HFFc6 (cell line): ENCODE results near the gene TSFM. TPM values are rescaled to one million over a fixed set of nuclear protein-coding genes. Genes with fewer than 3 reads are reported as not detected.

Experiments
- DNase-seq: peaks from one replicate; pipeline ENCODE4 v3.0.0-alpha.2; 2018
- H3K27ac Mint-ChIP-seq: 2 replicates; pipeline ENCODE4 v1.8.0; 2020; ENCODE audit warnings: mild to moderate bottlenecking, mixed read lengths
- H3K27me3 Mint-ChIP-seq: 2 replicates; pipeline ENCODE4 v1.8.0; 2021; ENCODE audit warnings: mild to moderate bottlenecking, moderate library complexity, mixed read lengths; ENCODE audit not compliant: insufficient read depth
- H3K36me3 Mint-ChIP-seq: 2 replicates; pipeline ENCODE4 v1.8.0; 2021; ENCODE audit warnings: low read depth, mixed read lengths
- H3K4me1 Mint-ChIP-seq: 2 replicates; pipeline ENCODE4 v1.8.0; 2020; ENCODE audit warnings: low read depth, mixed read lengths
- H3K4me3 Mint-ChIP-seq: 2 replicates; pipeline ENCODE4 v1.8.0; 2020; ENCODE audit warnings: mild to moderate bottlenecking, moderate library complexity, mixed read lengths
- H3K9me3 Mint-ChIP-seq: 2 replicates; pipeline ENCODE4 v1.8.0; 2020; ENCODE audit warnings: mild to moderate bottlenecking, mixed read lengths
- CTCF ChIP-seq: fragments of 200-600 bp; sonication (generic); IDR thresholded peaks from 2 replicates; pipeline ENCODE4 v1.5.0; 2021; ENCODE audit warnings: antibody characterized with exemption, mild to moderate bottlenecking
- total RNA-seq, 6 experiments: library from RNA; stranded (reverse); fragmentation: NEBNext Ultra II Directional; extraction: Animal tissue kit (Norgen Biotek cat#: 25700); gene quantifications; 2 replicates in 1 of 6; 3 replicates in 5 of 6; pipeline ENCODE4 v1.2.3, GENCODE V29; 2021

Gene TSFM
- total RNA-seq, 6 experiments from 2014 or later: 28.6 to 36.8 (median 33.7) TPM

GRCh38 chr12:57736741-57737466, 45.7 kb upstream of the TSFM start:
- Mint-ChIP-seq H3K4me1 (peaks cover 34% of the 10 kb centered on the region), H3K27ac (no peak overlapping the region), H3K4me3 (peak overlapping the region; percentile 73), H3K36me3 (no peaks in the 10 kb centered on the region), H3K9me3 (no peaks in the 10 kb centered on the region), H3K27me3 (peaks cover 31% of the 10 kb centered on the region)
- TF ChIP-seq CTCF: no peak
- no peak for DNase-seq

GRCh38 chr12:57737467-57738460, 44.8 kb upstream of the TSFM start:
- Mint-ChIP-seq H3K4me3 (no peak overlapping the region), H3K27ac (no peak overlapping the region)
- no peak for DNase-seq

GRCh38 chr12:57738661-57739237, 43.8 kb upstream of the TSFM start, which contains the start of gene AGAP2:
Gene AGAP2, minus strand, starts transcription at chr12:57738742. Its CDS starts 496 bp downstream, at chr12:57738246.
- no peak for DNase-seq
- H3K4me3 Mint-ChIP-seq: peak within 1 kb of the TSS; percentile 13

More at GRCh38 chr12:57737467-57738460, 44.8 kb upstream of the TSFM start:
- TF ChIP-seq CTCF: peak; percentile 64
- no peaks in the 10 kb centered on the region for H3K36me3 Mint-ChIP-seq
- H3K4me1 Mint-ChIP-seq: peaks cover 34% of the 10 kb centered on the region
- no peaks in the 10 kb centered on the region for H3K9me3 Mint-ChIP-seq
- peaks cover 36% of the 10 kb centered on the region for H3K27me3 Mint-ChIP-seq

GRCh38 chr12:57739387-57739786, 43.2 kb upstream of the TSFM start:
- peak overlapping the region; percentile 13 for H3K4me3 Mint-ChIP-seq
- no peaks in the 10 kb centered on the region for H3K9me3 Mint-ChIP-seq
- peaks cover 29% of the 10 kb centered on the region for H3K4me1 Mint-ChIP-seq
- TF ChIP-seq CTCF: no peak
- peaks cover 34% of the 10 kb centered on the region for H3K27me3 Mint-ChIP-seq
- no peaks in the 10 kb centered on the region for H3K36me3 Mint-ChIP-seq
- DNase-seq: no peak
- no peak overlapping the region for H3K27ac Mint-ChIP-seq

More at GRCh38 chr12:57738661-57739237, 43.8 kb upstream of the TSFM start, which contains the start of gene AGAP2:
- peaks cover 36% of the 10 kb centered on the region for H3K27me3 Mint-ChIP-seq
- no peaks in the 10 kb centered on the region for H3K9me3 Mint-ChIP-seq
- no peak within 1 kb of the TSS for H3K27ac Mint-ChIP-seq
- no peak for TF ChIP-seq CTCF
- H3K36me3 Mint-ChIP-seq: no peaks in the 10 kb centered on the region
- peaks cover 26% of the 10 kb centered on the region for H3K4me1 Mint-ChIP-seq

GRCh38 chr12:57739914-57740538, 42.6 kb upstream of the TSFM start:
- peaks cover 35% of the 10 kb centered on the region for H3K27me3 Mint-ChIP-seq
- H3K4me3 Mint-ChIP-seq: no peak overlapping the region
- H3K27ac Mint-ChIP-seq: no peak overlapping the region
- peaks cover 3% of the 10 kb centered on the region; the same call in 1 of the 2 replicates for H3K9me3 Mint-ChIP-seq
- no peak for DNase-seq
- H3K36me3 Mint-ChIP-seq: no peaks in the 10 kb centered on the region
- H3K4me1 Mint-ChIP-seq: peaks cover 26% of the 10 kb centered on the region
- no peak for TF ChIP-seq CTCF
